Esophagus squamous epithelium (tissue), 4 donors: ENCODE measurements around the gene ZNF282.

Experiments
- POLR2A ChIP-seq, 4 donors: fragments of 450-650 bp; IDR thresholded peaks; one replicate each; pipeline ENCODE4 v1.6.1; 2017; ENCODE audit warnings: antibody characterized with exemption in 4 of 4, mild to moderate bottlenecking in 4 of 4, moderate library complexity in 3 of 4
- TF ChIP-seq, protein P1 (sequence below), 6 experiments: fragments of 450-650 bp in 4 of 6; fragments of 200-600 bp in 2 of 6; sonication (generic) in 2 of 6; IDR thresholded peaks; one replicate each; pipeline ENCODE4 v1.5.1; 2016 to 2019; ENCODE audit warnings: antibody characterized with exemption in 6 of 6, mild to moderate bottlenecking in 4 of 6, moderate library complexity in 4 of 6

DNA sequence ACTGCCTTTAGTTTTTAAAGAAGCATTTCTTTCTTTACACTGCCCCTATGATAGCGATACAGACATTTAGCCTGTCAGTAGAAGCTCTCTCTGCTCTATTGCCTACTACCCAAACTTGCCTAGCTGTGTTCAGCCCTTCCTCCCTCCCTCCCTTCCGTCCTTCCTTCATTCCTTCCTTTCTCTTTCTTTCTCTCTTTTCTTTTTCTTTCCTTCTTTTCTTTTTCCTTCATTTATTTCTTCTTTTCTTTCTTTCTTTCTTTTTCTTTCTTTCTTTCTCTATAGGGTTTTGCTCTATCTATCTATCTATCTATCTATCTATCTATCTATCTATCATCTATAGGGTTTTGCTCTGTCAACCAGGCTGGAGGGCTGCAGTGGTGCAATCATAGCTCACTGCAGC lies 37.0 kb downstream of the ZNF282 start:
- TF ChIP-seq, protein P1, sequence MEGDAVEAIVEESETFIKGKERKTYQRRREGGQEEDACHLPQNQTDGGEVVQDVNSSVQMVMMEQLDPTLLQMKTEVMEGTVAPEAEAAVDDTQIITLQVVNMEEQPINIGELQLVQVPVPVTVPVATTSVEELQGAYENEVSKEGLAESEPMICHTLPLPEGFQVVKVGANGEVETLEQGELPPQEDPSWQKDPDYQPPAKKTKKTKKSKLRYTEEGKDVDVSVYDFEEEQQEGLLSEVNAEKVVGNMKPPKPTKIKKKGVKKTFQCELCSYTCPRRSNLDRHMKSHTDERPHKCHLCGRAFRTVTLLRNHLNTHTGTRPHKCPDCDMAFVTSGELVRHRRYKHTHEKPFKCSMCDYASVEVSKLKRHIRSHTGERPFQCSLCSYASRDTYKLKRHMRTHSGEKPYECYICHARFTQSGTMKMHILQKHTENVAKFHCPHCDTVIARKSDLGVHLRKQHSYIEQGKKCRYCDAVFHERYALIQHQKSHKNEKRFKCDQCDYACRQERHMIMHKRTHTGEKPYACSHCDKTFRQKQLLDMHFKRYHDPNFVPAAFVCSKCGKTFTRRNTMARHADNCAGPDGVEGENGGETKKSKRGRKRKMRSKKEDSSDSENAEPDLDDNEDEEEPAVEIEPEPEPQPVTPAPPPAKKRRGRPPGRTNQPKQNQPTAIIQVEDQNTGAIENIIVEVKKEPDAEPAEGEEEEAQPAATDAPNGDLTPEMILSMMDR (IDR thresholded peaks at IDR 0.05): no peak
- no peak for TF ChIP-seq POLR2A (IDR thresholded peaks at IDR 0.05)
